Neural crest cell (in vitro differentiated cells): ENCODE results near the gene ARID3B. TPM values are rescaled to one million over a fixed set of nuclear protein-coding genes. Genes with fewer than 3 reads are reported as not detected.

Experiments used
- DNase-seq: peaks from one replicate; pipeline ENCODE4 v3.0.0; 2021; ENCODE audit warnings: low read depth, mixed read lengths, low spot score
- H3K27ac Mint-ChIP-seq: one replicate; pipeline ENCODE4 v1.8.0; 2021; ENCODE audit warnings: mild to moderate bottlenecking, mixed read lengths; ENCODE audit not compliant: unreplicated experiment
- H3K27me3 Mint-ChIP-seq: 2 replicates; pipeline ENCODE4 v1.8.0; 2021; ENCODE audit warnings: low read depth, mild to moderate bottlenecking, mixed read lengths
- H3K36me3 Mint-ChIP-seq: 2 replicates; pipeline ENCODE4 v1.8.0; 2021; ENCODE audit warnings: low read depth, mild to moderate bottlenecking, mixed read lengths
- H3K4me1 Mint-ChIP-seq: 2 replicates; pipeline ENCODE4 v1.8.0; 2021; ENCODE audit warnings: mixed read lengths
- H3K4me3 Mint-ChIP-seq: one replicate; pipeline ENCODE4 v1.8.0; 2021; ENCODE audit warnings: mild to moderate bottlenecking, mixed read lengths
- H3K9me3 Mint-ChIP-seq: 2 replicates; pipeline ENCODE4 v1.8.0; 2021; ENCODE audit warnings: mixed read lengths
- total RNA-seq: library from RNA; stranded (reverse); gene quantifications from 2 replicates; pipeline ENCODE4 v1.2.1, GENCODE V29; 2021
- TF ChIP-seq, protein P1 (sequence below): fragments of 200-600 bp; sonication (generic); conservative IDR thresholded peaks from 2 replicates; pipeline ENCODE4 v1.5.0; 2021; ENCODE audit warnings: antibody characterized with exemption, mild to moderate bottlenecking

Gene ARID3B
- total RNA-seq, 1 donor from 2014 or later = 66.5 TPM

DNA sequence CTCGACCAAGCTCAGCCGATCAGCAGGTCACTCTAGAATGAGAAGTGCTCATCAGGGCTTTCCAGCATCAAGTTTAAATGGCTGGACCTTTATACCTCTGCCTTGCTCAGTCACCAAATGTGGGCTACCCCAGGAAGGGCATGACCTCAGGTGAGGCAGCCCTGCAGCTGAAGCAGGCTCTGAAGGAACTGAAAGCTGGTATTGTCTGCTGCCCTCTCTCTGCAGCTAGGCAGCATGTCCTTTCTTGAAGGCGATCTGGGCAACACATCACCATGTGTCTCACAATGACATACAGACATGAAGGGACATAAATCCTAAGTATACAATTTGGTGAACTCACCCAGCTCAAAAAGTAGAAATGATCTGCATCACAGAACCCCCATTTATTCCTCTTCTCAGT is 38.7 kb upstream of the ARID3B start:
- TF ChIP-seq, protein P1, sequence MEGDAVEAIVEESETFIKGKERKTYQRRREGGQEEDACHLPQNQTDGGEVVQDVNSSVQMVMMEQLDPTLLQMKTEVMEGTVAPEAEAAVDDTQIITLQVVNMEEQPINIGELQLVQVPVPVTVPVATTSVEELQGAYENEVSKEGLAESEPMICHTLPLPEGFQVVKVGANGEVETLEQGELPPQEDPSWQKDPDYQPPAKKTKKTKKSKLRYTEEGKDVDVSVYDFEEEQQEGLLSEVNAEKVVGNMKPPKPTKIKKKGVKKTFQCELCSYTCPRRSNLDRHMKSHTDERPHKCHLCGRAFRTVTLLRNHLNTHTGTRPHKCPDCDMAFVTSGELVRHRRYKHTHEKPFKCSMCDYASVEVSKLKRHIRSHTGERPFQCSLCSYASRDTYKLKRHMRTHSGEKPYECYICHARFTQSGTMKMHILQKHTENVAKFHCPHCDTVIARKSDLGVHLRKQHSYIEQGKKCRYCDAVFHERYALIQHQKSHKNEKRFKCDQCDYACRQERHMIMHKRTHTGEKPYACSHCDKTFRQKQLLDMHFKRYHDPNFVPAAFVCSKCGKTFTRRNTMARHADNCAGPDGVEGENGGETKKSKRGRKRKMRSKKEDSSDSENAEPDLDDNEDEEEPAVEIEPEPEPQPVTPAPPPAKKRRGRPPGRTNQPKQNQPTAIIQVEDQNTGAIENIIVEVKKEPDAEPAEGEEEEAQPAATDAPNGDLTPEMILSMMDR = no peak
- H3K9me3 Mint-ChIP-seq = no peaks in the 10 kb centered on the region
- H3K27ac Mint-ChIP-seq = no peak overlapping the region
- H3K36me3 Mint-ChIP-seq = peaks cover 12% of the 10 kb centered on the region
- no peak for DNase-seq
- no peaks in the 10 kb centered on the region for H3K4me1 Mint-ChIP-seq
- H3K4me3 Mint-ChIP-seq = no peak overlapping the region
- no peaks in the 10 kb centered on the region for H3K27me3 Mint-ChIP-seq

DNA sequence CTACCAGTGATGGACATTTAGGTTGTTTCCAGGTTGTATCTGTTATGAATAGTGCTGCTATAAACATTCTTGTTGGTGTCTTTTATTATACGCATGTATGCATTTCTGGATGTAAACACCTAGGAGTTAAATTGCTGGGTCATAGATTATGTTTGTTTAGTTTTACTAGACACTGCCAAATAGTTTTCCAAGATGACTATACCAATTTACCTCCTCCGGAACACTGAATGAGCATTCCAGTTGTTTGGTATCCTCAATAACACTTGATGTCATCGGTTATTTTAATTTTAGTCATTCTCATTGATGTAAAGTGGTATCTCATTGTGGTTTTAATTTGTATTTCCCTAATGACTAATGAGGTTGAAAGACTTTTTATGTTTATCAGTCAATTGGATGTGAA is 36.6 kb upstream of the ARID3B start:
- H3K4me1 Mint-ChIP-seq = no peaks in the 10 kb centered on the region
- TF ChIP-seq, protein P1 = no peak

DNA sequence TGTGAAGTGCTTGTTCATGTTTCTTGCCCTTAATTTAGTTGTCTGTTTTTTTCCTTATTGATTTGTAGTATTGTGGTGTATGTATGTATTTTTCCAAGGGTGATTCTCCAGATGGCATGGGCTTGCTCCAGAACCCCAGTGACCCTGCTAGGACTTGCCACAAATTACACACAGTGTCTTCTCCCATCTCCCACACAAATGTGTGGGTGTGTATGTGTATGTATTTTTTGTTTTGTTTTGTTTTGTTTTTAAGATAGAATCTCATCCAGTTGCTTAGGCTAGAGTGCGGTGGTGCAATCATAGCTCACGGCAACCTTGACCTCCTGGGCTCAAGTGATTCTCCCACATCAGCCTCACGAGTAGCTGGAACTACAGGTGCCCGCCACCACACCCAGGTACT is 36.2 kb upstream of the ARID3B start:
- TF ChIP-seq, protein P1 = no peak
- H3K27ac Mint-ChIP-seq = no peak overlapping the region
- no peaks in the 10 kb centered on the region for H3K27me3 Mint-ChIP-seq
- no peak overlapping the region for H3K4me3 Mint-ChIP-seq
- DNase-seq = no peak
- no peaks in the 10 kb centered on the region for H3K4me1 Mint-ChIP-seq
- H3K9me3 Mint-ChIP-seq = no peaks in the 10 kb centered on the region
- H3K36me3 Mint-ChIP-seq = peaks cover 12% of the 10 kb centered on the region

More for the DNA sequence above, 36.6 kb upstream of the ARID3B start:
- H3K27ac Mint-ChIP-seq = no peak overlapping the region
- no peak for DNase-seq
- H3K9me3 Mint-ChIP-seq = no peaks in the 10 kb centered on the region
- no peaks in the 10 kb centered on the region for H3K27me3 Mint-ChIP-seq
- no peak overlapping the region for H3K4me3 Mint-ChIP-seq
- H3K36me3 Mint-ChIP-seq = peaks cover 12% of the 10 kb centered on the region

DNA sequence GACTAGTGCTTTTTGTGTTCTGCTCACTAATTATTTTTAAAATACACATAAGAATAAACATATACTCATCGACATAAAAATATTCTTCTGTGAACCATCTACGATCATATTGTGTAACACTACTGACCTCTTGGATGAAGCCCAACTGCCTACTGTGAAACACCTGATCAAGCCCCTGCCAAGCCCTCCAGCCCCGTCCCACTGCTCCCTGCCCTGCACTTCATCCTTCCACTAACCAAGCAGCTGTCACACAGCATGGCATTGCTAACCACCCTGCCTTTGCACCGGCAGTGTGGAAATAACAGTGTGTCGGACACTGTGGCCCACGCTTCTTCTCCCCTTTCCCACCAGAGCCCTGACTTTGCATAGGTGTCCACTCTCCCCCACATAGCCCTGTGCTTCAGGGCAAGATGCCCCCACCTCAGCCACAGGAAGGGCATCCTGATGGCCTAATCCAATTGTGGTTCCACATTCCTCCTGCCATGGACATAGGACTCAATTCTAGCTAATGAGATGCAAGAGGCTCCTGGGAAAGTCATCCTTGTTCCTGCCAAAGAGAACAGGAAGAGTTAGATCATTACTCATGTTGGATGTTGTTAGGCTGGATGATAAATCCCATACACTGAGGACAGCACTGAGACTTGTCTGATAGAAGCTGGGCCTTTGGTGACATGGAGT is 35.0 kb upstream of the ARID3B start:
- Mint-ChIP-seq H3K27ac (no peak overlapping the region), H3K36me3 (peaks cover 12% of the 10 kb centered on the region), H3K9me3 (no peaks in the 10 kb centered on the region), H3K4me3 (no peak overlapping the region), H3K4me1 (no peaks in the 10 kb centered on the region), H3K27me3 (no peaks in the 10 kb centered on the region)
- no peak for DNase-seq
- TF ChIP-seq, protein P1 = no peak

DNA sequence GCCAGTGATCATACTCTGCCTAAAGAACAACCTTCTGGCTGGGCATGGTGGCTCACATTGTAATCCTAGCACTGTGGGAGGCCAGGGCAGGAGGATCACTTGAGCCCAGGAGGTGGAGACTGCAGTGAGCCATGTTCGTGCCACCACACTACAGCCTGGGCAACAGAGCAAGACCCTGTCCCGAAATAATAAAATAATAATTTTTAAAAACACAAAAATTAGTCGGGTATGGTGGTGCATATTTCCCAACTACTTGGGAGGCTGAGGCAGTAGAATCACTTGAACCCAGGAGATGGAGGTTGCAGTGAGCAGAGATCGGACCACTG is 34.5 kb upstream of the ARID3B start:
- TF ChIP-seq, protein P1 = no peak
- no peaks in the 10 kb centered on the region for H3K4me1 Mint-ChIP-seq
- H3K9me3 Mint-ChIP-seq = no peaks in the 10 kb centered on the region
- no peak for DNase-seq
- peaks cover 12% of the 10 kb centered on the region for H3K36me3 Mint-ChIP-seq
- H3K27ac Mint-ChIP-seq = no peak overlapping the region
- H3K27me3 Mint-ChIP-seq = no peaks in the 10 kb centered on the region
- H3K4me3 Mint-ChIP-seq = no peak overlapping the region
